DND-41 (cell line): ENCODE data around the gene MBNL2.

Source experiments
- EZH2 ChIP-seq: IDR thresholded peaks from 3 replicates; pipeline ENCODE4 v1.6.1; 2012; ENCODE audit warnings: borderline replicate concordance, low read depth, mild to moderate bottlenecking, moderate library complexity, low read length, inconsistent platforms; ENCODE audit not compliant: severe bottlenecking
- TF ChIP-seq, protein P1 (sequence below): IDR thresholded peaks from 2 replicates; pipeline ENCODE4 v1.5.1; 2012; ENCODE audit warnings: borderline replicate concordance, low read length, moderate library complexity, mild to moderate bottlenecking; ENCODE audit not compliant: poor library complexity, severe bottlenecking; ENCODE audit errors: extremely low read depth

- TF ChIP-seq EZH2: no peak
- TF ChIP-seq, protein P1, sequence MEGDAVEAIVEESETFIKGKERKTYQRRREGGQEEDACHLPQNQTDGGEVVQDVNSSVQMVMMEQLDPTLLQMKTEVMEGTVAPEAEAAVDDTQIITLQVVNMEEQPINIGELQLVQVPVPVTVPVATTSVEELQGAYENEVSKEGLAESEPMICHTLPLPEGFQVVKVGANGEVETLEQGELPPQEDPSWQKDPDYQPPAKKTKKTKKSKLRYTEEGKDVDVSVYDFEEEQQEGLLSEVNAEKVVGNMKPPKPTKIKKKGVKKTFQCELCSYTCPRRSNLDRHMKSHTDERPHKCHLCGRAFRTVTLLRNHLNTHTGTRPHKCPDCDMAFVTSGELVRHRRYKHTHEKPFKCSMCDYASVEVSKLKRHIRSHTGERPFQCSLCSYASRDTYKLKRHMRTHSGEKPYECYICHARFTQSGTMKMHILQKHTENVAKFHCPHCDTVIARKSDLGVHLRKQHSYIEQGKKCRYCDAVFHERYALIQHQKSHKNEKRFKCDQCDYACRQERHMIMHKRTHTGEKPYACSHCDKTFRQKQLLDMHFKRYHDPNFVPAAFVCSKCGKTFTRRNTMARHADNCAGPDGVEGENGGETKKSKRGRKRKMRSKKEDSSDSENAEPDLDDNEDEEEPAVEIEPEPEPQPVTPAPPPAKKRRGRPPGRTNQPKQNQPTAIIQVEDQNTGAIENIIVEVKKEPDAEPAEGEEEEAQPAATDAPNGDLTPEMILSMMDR: no peak
These were observed 35.2 kb downstream of the MBNL2 start for GRCh38 chr13:97257228-97257755.
